HT-29 (cell line): ENCODE results near the gene IFT25. TPM values are rescaled to one million over a fixed set of nuclear protein-coding genes. Genes with fewer than 3 reads are reported as not detected.

Experiments used
- DNase-seq: peaks from one replicate; pipeline ENCODE4 v3.0.0-alpha.2; 2015; ENCODE audit warnings: low spot score
- total RNA-seq: library from RNA; depleted of rRNA; stranded (reverse); fragments of >200 nt; shearing (Covaris generic); gene quantifications from 2 replicates; pipeline ENCODE4 v1.2.3, GENCODE V29; 2014

Gene IFT25
- total RNA-seq, 1 experiment from 2014 or later = 31.7 TPM

DNA sequence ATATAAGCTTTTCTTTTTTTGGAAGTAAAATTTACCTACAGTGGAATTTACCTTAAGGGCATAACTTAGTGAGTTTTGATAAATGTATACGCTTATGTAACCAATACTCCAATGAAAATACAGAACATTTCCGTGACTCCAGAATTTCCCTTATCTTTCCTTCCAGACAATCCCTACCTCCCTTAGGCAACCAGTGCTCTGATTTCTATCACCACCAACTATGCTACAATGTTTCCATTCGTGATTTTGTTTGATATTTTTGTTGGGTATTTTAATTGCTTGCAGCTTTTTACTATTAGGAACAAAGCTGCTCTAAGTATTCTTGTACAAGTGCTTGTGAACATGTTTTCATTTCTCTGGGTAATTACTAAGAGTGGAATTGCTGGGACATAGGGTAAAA is 14.6 kb downstream of the IFT25 start:
- no peak for DNase-seq

DNA sequence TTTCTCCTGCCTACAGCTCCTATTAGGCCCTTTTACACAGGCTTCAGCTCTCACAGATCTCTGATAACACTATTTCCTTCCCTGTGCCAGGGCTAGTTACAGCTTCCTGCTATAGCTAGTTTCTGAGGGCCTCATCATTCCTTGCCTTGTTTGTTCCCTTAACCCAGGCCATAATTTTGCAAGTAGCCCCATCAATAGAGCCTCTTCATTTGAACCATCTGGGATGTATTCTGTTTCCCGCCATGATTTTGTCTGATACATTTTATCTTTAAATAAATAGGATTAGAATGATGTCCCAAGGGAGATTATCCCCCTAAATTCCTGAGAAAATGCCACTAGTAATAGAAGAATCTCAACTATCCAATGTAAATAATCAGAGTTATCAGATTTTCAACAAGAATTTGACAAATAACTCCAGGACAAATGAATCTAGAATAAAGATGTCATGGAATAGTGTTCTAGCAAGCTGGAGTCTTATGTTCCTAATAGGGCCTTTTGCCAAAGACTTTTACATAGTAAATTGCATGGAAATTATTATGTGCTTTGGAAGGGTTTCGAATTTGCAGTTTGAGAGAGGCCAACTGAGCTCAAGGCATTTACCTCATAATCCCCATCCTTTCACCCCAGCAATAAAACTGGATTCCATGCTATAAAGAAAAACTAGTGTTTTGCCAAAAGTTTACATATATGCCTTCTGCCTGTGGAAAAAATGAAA is 16.1 kb downstream of the IFT25 start:
- no peak for DNase-seq

DNA sequence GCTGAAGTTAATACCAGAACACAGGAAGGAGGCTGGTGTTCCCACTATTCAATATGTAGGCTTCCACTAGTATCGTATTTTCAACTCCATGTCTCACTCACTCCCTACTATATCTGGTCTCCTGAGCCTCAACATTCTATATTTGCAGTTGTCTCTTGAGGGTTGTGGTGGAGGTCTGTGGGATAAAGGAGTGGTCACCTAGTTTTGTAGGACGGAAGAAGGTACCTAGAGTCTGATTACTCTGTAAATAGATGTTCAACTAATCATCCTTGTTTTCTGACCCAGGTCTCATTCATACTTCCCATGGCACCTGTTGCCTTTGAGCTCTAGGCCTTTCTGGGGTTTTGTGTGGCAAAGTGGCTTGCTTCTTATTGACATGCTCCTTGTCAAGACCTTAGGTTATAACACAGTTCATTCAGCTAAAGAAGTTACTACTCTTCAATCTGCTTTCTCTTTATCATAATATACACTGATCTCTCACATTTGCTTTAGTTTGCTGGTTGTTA is 18.1 kb downstream of the IFT25 start:
- DNase-seq = no peak

DNA sequence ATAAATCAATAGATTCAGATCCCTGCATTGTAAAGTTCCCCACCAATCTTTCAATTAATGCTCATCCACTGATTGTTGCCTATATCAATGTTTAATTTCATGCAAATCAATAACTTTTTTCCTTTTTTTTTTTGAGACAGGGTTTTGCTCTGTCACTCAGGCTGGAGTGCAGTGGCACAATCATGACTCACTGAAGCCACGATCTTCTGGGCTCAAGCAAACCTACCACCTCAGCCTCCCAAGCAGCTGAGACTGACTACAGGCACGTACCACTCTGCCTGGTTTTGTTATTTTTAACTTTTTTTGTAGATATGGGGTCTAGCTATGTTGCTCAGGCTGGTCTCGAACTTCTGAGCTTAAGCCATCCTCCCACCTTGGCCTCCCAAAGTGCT is 25.8 kb downstream of the IFT25 start:
- no peak for DNase-seq

DNA sequence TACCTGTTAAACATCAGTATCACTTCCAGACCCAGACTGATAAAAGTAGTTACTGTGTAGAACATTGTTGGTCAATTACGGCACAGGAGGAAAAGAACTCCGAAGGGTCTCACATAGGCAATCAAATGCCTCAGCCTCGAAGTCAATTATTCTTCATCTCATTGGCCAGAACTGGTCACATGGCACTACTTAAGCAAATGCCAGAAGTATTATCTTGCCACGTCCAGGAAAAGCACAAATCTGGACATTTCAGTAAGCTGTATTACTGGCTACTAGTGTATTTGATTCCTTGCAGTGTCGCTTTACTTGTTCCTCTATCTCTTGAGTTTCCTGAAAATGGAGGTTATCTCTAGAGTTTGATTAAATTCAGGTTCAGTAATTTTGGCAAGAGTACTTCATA is 27.2 kb downstream of the IFT25 start:
- no peak for DNase-seq

DNA sequence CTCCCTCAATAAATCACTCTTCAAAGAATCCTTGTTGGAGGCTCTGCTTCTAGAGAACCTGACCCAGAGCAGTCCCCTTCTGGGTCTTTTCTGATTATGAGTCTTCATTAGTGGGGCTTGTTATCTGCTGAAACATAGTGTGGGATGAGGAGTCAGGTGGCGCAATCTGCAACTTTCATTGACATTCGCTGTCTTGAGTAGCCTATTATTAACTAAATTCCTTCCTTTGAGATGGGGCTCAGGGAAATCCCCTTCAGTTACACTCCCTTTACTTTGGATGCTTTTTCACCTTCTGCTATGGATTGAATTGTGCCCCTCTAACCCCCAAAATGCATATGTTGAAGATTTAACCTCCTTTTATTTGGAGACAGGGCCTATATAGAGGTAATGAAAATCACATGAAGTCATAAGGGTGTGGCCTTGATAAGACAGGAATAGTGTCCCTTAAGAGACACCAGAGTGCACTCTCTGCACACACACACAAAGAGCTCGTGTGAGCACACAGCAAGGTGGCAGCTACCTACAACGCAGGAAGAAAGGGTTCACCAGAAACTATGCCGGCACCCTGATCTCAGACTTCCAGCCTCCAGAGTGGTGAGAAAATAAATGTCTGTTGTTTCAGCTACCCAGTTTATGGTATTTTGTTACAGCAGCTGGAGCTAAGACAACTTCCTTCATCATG is 32.0 kb downstream of the IFT25 start:
- DNase-seq = no peak

DNA sequence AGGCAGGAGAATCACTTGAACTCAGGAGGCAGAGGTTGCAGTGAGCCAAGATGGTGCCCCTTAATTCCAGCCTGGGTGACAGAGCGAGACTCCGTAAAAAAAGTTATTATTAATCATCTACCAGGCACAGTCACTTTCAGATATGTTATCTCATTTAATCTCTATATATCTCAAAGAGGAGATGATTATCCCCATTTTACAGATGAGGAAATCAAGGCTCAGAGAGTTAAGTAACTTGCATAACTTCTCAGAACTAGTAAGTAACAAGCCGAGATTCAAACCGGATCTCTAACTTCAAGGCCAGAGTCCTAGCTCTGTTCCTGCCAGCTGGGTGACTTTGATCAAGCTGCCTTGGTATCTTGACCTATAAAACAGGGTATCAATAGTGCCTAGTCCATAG is 34.1 kb downstream of the IFT25 start:
- DNase-seq = no peak

DNA sequence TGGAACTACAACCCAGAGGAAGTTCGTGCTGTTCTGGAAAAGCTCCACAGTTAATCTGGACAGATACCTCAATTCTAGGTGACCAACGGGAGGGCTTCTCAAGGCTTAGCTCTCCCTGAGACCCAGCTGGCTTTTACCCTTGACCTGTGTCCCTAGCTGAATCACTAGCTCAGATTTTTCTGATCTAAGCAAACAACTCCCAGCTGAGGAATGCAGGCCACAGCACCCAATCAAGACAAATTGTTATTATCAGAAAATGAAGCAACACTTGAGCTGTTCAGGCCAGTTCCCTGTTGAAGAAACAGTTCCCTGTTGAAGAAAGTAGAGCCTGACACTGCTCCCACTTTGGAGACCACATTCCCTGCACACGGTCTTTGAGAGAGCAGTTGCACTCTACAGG is 35.6 kb downstream of the IFT25 start:
- DNase-seq = no peak

DNA sequence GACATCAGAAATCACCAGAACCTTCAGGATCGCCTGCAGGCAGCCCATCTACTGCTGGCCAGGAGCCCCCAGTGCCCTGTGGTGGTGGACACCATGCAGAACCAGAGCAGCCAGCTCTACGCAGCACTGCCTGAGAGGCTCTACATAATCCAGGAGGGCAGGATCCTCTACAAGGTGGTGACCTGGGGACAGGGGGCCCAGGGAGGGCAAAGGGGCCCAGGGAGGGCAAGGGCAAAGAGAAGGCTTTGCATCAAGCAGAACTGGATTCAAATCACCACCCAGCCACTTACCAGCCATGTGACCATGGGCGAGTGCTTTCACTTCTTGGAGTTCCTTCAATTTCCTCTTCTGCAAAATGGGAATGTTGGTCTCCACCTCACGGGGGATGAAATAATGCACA is 39.4 kb downstream of the IFT25 start:
- DNase-seq = no peak

DNA sequence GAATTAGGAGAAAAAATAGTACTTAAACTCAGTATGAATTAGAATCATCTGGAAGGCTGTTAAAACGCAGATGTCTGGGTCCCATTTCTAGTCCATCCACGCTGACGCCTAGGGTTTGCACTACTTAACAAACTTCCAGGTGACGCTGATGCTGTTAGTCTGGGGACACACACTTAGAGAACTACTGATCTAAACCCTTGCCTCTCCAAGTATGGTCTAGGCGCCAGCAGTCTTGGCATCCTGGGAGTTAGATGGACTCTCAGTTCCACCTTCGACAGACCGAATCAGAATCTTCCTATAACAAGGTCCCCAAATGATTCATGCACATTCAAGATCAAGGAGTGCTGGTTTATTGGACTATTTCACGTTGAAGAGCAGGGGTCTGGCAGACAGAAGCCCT is 40.0 kb downstream of the IFT25 start:
- no peak for DNase-seq

DNA sequence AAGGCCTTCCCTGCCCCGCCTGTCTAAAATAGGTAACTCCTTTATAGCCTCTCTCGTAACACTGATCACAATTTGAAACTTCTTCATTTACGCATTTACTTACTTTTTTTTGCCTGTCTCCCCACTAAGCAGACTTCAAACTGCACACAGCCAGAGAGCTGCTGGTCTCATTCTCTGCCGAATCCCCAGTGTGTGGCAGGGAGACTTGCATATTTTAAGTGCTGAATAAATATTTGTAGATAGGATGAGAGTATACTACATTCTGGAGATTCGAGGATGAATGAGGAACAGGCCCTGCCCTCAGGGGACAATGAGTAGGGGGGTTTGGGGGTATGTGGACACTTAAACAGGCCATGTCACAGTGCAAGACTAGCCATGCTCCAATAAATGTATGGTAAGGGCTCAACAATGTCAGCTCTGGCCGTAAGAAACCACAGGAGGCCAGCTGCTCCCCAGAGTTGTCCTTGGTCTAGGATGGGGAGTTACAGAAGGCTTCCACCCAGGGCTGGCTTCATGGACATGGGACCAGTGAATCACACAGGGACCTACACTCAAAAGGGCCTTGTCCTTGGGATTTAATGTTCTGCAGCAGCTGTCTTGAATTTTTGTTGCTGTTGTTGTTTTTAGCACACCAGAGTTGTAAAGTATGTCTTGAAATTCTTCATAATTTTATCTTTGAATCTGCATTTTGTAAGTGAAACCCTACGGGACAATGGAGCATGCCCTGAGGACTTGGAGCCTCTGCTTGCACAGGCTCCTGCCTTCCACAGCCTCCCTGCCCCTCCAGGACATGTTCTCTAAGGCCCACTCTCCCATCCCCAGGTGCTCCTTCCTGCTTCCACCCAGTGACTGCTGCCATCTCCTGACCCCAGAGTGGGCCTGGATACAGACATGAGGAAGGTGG is 43.0 kb downstream of the IFT25 start:
- DNase-seq = no peak

DNA sequence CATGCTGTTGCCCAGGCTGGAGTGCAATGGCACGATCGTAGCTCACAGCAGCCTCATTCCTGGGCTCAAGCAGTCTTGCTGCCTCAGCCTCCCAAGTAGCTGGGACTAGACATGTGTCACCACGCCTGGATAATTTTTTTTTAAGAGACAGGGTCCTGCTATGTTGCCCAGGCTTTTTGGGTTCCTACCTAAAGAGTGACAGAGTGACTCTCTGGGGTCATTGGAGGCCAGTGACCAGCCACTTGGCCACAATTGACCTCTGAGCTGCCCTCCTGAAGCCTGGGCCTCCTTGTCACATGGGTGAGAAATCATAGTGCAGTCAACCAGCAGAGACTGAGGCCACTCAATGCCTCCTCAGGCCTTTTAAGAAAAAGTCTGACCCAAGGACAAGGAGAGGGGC is 45.8 kb downstream of the IFT25 start:
- DNase-seq = no peak

DNA sequence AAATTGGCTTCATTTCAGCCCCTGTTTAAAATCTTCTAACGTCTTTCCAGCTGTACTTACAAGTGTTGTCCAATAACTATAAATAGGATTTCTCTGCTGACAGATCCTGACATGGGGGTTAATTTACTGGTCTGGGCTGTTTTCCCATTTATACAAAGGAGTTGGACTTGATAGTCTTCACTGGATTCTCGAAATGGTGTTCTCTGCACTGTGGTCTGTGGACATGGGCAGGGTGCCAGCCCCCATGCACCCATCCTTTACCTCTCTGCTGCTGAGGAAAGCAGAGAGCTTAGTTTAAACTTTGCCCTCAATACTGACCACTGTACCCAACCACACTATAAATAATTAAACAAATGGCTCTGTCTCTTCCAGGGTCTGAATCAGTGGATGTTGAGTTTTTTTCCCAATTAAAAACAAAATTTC is 46.3 kb downstream of the IFT25 start:
- peak; percentile 49 for DNase-seq

DNA sequence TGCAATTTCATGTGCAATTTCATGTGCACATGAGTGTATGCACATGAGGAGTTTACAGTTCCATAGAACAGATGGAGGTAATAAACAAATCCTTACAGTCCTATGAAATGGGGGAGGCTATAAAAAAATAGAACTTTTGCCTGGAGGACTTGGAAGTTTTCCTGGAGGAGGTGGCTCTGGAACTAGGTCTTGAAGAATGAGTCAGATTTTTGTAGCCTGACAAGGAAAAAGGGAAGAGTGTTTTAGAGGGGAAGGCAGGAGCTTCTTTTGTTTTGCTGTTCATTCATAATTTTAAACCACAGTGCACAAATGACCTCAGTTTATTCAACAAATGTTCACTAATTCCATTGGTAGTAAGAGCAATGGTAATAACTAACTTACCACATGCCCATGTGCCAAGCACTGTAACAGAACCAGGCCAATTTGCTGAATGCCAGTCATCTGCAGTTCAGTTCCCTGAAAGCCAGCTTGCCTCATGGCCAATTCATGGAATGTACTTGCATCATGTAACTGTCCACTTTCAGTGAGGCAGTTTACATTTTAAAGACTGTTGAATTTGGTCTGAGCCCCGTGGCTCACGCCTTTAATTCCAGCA is 48.8 kb downstream of the IFT25 start:
- DNase-seq = no peak

DNA sequence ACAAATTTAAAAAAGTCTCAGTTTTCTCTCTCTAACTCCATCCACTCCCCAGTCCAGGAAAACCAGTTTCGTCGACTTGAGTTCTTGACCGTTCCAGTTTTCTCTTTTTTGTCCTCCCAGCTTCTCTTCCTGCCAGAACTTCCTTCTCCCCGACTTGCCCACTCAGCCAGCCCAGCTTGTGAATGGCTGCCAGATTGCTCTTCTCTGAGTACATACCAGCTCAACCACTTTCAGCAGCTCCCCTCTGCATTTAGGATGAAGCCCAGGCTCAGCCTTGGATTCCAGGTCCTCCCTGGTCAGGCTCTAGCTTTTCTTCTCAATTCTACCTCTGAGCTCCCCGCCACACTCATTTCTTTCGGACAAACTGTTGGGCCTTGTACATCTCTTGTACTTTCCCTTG is 50.1 kb downstream of the IFT25 start:
- DNase-seq = no peak

DNA sequence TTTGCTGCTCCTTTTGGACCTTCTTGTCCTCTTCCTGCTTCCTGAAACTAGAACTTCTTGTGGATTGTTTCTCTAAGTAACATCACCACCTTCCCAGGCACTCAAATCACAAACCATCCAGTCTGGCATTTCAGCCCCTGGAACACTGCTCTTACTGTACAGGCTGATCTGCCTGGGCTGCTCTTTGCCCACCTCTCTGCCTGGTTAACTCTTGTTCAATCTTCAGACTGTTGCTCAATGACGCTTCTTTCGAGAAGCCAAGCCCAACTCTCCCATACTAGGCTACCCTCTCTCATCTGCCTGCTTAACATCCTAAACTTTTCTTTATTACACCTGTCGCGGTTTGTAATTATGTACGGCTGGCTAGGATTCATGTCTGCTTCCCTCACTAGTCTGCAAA is 50.9 kb downstream of the IFT25 start:
- no peak for DNase-seq

DNA sequence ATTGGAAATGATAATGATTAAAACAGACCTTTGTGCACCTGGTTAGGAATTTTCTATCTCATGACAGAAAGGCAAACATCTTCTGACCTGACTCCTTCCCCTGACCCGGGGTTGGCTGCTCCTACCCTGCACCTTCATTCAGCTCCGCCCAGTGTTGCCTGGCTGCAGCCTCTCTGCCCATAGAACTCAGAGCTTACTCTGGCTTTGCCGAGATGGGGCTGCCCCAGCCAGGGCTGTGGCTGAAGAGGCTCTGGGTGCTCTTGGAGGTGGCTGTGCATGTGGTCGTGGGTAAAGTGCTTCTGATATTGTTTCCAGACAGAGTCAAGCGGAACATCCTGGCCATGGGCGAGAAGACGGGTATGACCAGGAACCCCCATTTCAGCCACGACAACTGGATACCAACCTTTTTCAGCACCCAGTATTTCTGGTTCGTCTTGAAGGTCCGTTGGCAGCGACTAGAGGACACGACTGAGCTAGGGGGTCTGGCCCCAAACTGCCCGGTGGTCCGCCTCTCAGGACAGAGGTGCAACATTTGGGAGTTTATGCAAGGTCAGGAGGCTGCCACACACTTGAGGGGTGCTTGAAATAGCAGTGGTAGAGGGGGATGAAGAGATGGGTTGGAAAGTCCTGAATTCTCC is 51.4 kb downstream of the IFT25 start, which contains the start of gene DIO1:
Gene DIO1, plus strand, starts transcription at position 189 of the 638 bp plus-strand sequence. Its CDS starts 24 bp downstream, at position 213.
- peak; percentile 30 for DNase-seq

DNA sequence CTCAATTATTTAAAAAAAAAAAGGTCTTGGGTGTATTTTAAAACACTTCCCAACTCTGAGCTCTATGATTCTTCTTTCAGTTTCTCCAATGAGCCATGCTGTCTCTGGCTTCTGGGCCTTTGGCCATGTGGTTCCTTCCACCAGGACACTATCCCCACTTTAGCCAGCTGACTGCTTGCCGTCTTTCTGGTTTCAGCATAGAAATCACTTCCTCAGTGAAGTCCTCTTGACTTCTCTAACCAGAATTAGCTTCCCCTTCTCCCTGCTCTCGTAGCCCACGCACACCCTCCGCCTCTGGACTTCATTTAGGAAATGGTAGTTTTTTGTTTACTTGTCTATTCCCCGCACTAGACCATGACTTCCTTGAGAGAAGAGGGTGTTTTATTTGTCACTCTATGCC is 52.6 kb downstream of the IFT25 start:
- DNase-seq = no peak

DNA sequence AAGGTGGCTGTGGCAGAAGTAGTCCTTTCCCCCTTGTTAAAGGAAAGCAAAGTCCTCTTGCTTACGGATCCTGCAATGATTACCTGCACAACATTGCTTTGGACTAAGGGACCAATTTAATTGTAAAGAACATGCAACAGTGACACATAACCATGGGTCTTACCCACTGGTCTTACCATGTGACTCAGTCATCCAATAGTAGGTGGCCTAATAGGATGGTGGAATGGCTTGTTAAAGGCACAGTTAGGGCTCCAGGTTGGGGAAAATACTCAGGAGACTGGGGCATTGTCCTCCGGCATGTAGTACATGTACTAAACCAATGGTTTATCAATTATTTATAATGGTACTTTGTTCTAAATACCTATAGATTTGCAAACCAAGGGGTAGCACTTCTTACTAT is 53.8 kb downstream of the IFT25 start:
- DNase-seq = no peak

DNA sequence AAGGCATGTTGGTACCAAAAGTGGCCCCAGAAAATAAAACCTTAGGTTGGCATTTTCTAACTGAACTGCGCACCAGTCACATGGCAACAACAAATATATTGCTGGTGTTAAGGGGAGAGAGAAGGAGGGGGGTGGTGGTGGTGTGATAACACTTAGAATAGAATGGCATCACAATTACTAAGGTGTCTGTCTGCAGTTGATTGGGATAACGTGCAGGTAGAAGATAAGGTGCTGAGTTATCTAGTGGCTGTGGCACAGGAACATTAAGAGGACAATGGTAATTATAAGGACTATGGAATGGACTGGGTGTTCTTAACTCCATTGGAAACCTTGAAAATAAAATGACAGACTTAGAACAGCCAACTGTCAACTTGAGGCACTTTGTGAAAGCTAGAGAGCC is 54.5 kb downstream of the IFT25 start:
- no peak for DNase-seq

DNA sequence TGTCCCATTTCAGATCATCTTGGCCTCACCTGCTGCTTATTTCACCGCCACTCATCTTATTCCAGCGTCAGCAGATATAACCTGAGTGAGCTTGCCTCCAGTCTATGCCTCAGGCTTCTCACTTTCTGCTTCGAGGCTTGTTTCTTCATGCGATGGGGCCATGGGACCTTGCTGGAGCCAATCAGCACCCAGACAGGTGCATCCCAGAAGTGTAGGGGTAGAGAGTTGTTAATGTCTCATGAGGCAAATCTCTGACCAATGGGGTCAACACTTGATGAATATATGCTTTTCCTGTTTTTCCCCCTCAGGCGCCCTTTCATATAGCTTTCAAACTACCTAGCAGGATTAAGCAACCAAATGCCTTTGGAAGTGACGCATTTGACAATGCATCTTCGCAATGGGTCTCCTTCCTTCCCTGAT is 55.0 kb downstream of the IFT25 start:
- DNase-seq = no peak
